WERI-Rb-1 (cell line): ENCODE measurements around the gene DENND1B.

Experiments
- DNase-seq: peaks from one replicate; pipeline ENCODE4 v3.0.0-alpha.2; 2020
- H3K27ac ChIP-seq: fragments of 250-450 bp; sonication (Bioruptor Pico); 2 replicates; pipeline ENCODE4 v1.5.1; 2020; ENCODE audit warnings: mild to moderate bottlenecking, moderate library complexity
- H3K27me3 ChIP-seq: fragments of 250-450 bp; sonication (Bioruptor Pico); 2 replicates; pipeline ENCODE4 v1.5.1; 2021; ENCODE audit warnings: mild to moderate bottlenecking, low read depth, moderate library complexity; ENCODE audit not compliant: insufficient read depth, severe bottlenecking
- H3K36me3 ChIP-seq: fragments of 250-450 bp; sonication (Bioruptor Pico); 2 replicates; pipeline ENCODE4 v1.5.1; 2020; ENCODE audit warnings: mild to moderate bottlenecking, moderate library complexity
- H3K4me3 ChIP-seq: 2 replicates; pipeline ENCODE4 v1.5.1; 2011; ENCODE audit warnings: low read depth, mild to moderate bottlenecking, control low read depth, low read length
- H3K9me3 ChIP-seq: fragments of 250-450 bp; sonication (Bioruptor Pico); 2 replicates; pipeline ENCODE4 v1.5.1; 2021; ENCODE audit warnings: mild to moderate bottlenecking, moderate library complexity; ENCODE audit not compliant: severe bottlenecking
- CTCF ChIP-seq: IDR thresholded peaks from 2 replicates; pipeline ENCODE4 v1.5.1; 2011; ENCODE audit warnings: low read depth, mild to moderate bottlenecking, control low read depth, inconsistent platforms, low read length

DENND1B gene

GRCh38 chr1:197696372-197696771, 78.9 kb downstream of the DENND1B start:
- no peaks in the 10 kb centered on the region for H3K36me3 ChIP-seq
- H3K4me3 ChIP-seq, result no peak overlapping the region
- no peak overlapping the region for H3K27ac ChIP-seq
- H3K27me3 ChIP-seq, result no peaks in the 10 kb centered on the region
- no peak for TF ChIP-seq CTCF
- no peaks in the 10 kb centered on the region for H3K9me3 ChIP-seq
- no peak for DNase-seq

GRCh38 chr1:197695961-197696360, 79.3 kb downstream of the DENND1B start:
- Histone ChIP-seq H3K36me3 (no peaks in the 10 kb centered on the region), H3K9me3 (no peaks in the 10 kb centered on the region), H3K4me3 (no peak overlapping the region), H3K27ac (no peak overlapping the region), H3K27me3 (no peaks in the 10 kb centered on the region)
- no peak for DNase-seq
- TF ChIP-seq CTCF, result no peak

- Histone ChIP-seq H3K36me3 (no peaks in the 10 kb centered on the region; the same call in 1 of the 2 replicates), H3K27ac (no peak overlapping the region), H3K4me3 (no peak overlapping the region), H3K27me3 (no peaks in the 10 kb centered on the region), H3K9me3 (peaks cover 7% of the 10 kb centered on the region)
- no peak for TF ChIP-seq CTCF
- no peak for DNase-seq
These were observed 82.3 kb downstream of the DENND1B start for GRCh38 chr1:197692965-197693364.

- no peaks in the 10 kb centered on the region for H3K27me3 ChIP-seq
- DNase-seq, result no peak
- no peaks in the 10 kb centered on the region; the same call in 1 of the 2 replicates for H3K36me3 ChIP-seq
- H3K27ac ChIP-seq, result no peak overlapping the region
- peaks cover 7% of the 10 kb centered on the region for H3K9me3 ChIP-seq
- H3K4me3 ChIP-seq, result no peak overlapping the region
- no peak for TF ChIP-seq CTCF
These were observed 83.5 kb downstream of the DENND1B start for GRCh38 chr1:197691816-197692215.

- H3K36me3 ChIP-seq, result no peaks in the 10 kb centered on the region; the same call in 1 of the 2 replicates
- H3K9me3 ChIP-seq, result peaks cover 7% of the 10 kb centered on the region
- H3K4me3 ChIP-seq, result no peak overlapping the region
- no peaks in the 10 kb centered on the region for H3K27me3 ChIP-seq
- H3K27ac ChIP-seq, result no peak overlapping the region
- no peak for TF ChIP-seq CTCF
- DNase-seq, result no peak
These were observed 85.2 kb downstream of the DENND1B start for GRCh38 chr1:197690074-197690473.

GRCh38 chr1:197688233-197688632, 87.0 kb downstream of the DENND1B start:
- no peak for TF ChIP-seq CTCF
- Histone ChIP-seq H3K36me3 (no peaks in the 10 kb centered on the region; the same call in 1 of the 2 replicates), H3K27ac (no peak overlapping the region), H3K27me3 (no peaks in the 10 kb centered on the region), H3K9me3 (peaks cover 7% of the 10 kb centered on the region), H3K4me3 (no peak overlapping the region)
- DNase-seq, result no peak
